Activated naive CD8-positive, alpha-beta T cell (primary cell): Measurements from ENCODE around the gene MYO5A.
"Not testable (repeated sequence)": the region's sequence is repeated elsewhere in the genome, so short reads cannot be mapped to it uniquely, and the experiment has no call there.

Source experiments
- H3K27ac Mint-ChIP-seq: one replicate; pipeline ENCODE4 v1.8.0; 2021; ENCODE audit warnings: mixed read lengths
- H3K27me3 Mint-ChIP-seq: one replicate; pipeline ENCODE4 v1.8.0; 2021; ENCODE audit warnings: mixed read lengths
- H3K36me3 Mint-ChIP-seq: one replicate; pipeline ENCODE4 v1.8.0; 2021; ENCODE audit warnings: mixed read lengths
- H3K4me1 Mint-ChIP-seq: one replicate; pipeline ENCODE4 v1.8.0; 2021; ENCODE audit warnings: low read depth, mixed read lengths
- H3K4me3 Mint-ChIP-seq: one replicate; pipeline ENCODE4 v1.8.0; 2021; ENCODE audit warnings: mild to moderate bottlenecking, mixed read lengths
- H3K9me3 Mint-ChIP-seq: one replicate; pipeline ENCODE4 v1.8.0; 2021; ENCODE audit warnings: low read depth, mixed read lengths

MYO5A gene

GRCh38 chr15:52290329-52290728, 238.4 kb downstream of the MYO5A start:
- H3K4me1 Mint-ChIP-seq = no peaks in the 10 kb centered on the region
- no peaks in the 10 kb centered on the region for H3K36me3 Mint-ChIP-seq
- no peak overlapping the region for H3K4me3 Mint-ChIP-seq
- H3K27ac Mint-ChIP-seq = no peak overlapping the region
- peaks cover 19% of the 10 kb centered on the region for H3K27me3 Mint-ChIP-seq
- H3K9me3 Mint-ChIP-seq = no peaks in the 10 kb centered on the region

GRCh38 chr15:52289629-52290081, 239.0 kb downstream of the MYO5A start:
- peaks cover 19% of the 10 kb centered on the region for H3K27me3 Mint-ChIP-seq
- no peak overlapping the region for H3K4me3 Mint-ChIP-seq
- no peaks in the 10 kb centered on the region for H3K4me1 Mint-ChIP-seq
- H3K36me3 Mint-ChIP-seq = no peaks in the 10 kb centered on the region
- no peak overlapping the region for H3K27ac Mint-ChIP-seq
- no peaks in the 10 kb centered on the region for H3K9me3 Mint-ChIP-seq

GRCh38 chr15:52288986-52289385, 239.7 kb downstream of the MYO5A start:
- Mint-ChIP-seq H3K27me3 (peaks cover 16% of the 10 kb centered on the region), H3K27ac (no peak overlapping the region), H3K9me3 (no peaks in the 10 kb centered on the region), H3K4me3 (no peak overlapping the region), H3K36me3 (no peaks in the 10 kb centered on the region), H3K4me1 (no peaks in the 10 kb centered on the region)

GRCh38 chr15:52288051-52288942, 240.4 kb downstream of the MYO5A start:
- Mint-ChIP-seq H3K36me3 (no peaks in the 10 kb centered on the region), H3K4me1 (no peaks in the 10 kb centered on the region), H3K27ac (no peak overlapping the region), H3K27me3 (peaks cover 11% of the 10 kb centered on the region), H3K9me3 (no peaks in the 10 kb centered on the region), H3K4me3 (no peak overlapping the region)

- Mint-ChIP-seq H3K36me3 (no peaks in the 10 kb centered on the region), H3K9me3 (no peaks in the 10 kb centered on the region), H3K27me3 (peaks cover 4% of the 10 kb centered on the region), H3K27ac (no peak overlapping the region), H3K4me1 (no peaks in the 10 kb centered on the region), H3K4me3 (no peak overlapping the region)
These were observed 241.6 kb downstream of the MYO5A start for GRCh38 chr15:52287114-52287513.

GRCh38 chr15:52285941-52286340, 242.7 kb downstream of the MYO5A start:
- not testable (repeated sequence) for H3K4me3 Mint-ChIP-seq, H3K27ac Mint-ChIP-seq, H3K36me3 Mint-ChIP-seq, H3K9me3 Mint-ChIP-seq, H3K27me3 Mint-ChIP-seq, H3K4me1 Mint-ChIP-seq

GRCh38 chr15:52284164-52284563, 244.5 kb downstream of the MYO5A start:
- Mint-ChIP-seq H3K4me1 (no peaks in the 10 kb centered on the region), H3K27me3 (peaks cover 3% of the 10 kb centered on the region)

GRCh38 chr15:52283281-52283680, 245.4 kb downstream of the MYO5A start:
- Mint-ChIP-seq H3K36me3 (no peaks in the 10 kb centered on the region), H3K27ac (no peak overlapping the region), H3K27me3 (peaks cover 2% of the 10 kb centered on the region), H3K4me1 (no peaks in the 10 kb centered on the region), H3K4me3 (no peak overlapping the region), H3K9me3 (no peaks in the 10 kb centered on the region)

More at GRCh38 chr15:52284164-52284563, 244.5 kb downstream of the MYO5A start:
- H3K27ac Mint-ChIP-seq = no peak overlapping the region
- H3K36me3 Mint-ChIP-seq = no peaks in the 10 kb centered on the region
- no peaks in the 10 kb centered on the region for H3K9me3 Mint-ChIP-seq
- no peak overlapping the region for H3K4me3 Mint-ChIP-seq

GRCh38 chr15:52282418-52282817, 246.3 kb downstream of the MYO5A start:
- Mint-ChIP-seq H3K36me3 (no peaks in the 10 kb centered on the region), H3K4me1 (no peaks in the 10 kb centered on the region), H3K27ac (no peak overlapping the region), H3K4me3 (no peak overlapping the region), H3K27me3 (peaks cover 2% of the 10 kb centered on the region), H3K9me3 (no peaks in the 10 kb centered on the region)

- Mint-ChIP-seq H3K4me3 (no peak overlapping the region), H3K4me1 (no peaks in the 10 kb centered on the region), H3K27ac (no peak overlapping the region), H3K27me3 (peaks cover 2% of the 10 kb centered on the region), H3K36me3 (no peaks in the 10 kb centered on the region), H3K9me3 (no peaks in the 10 kb centered on the region)
These were observed 247.3 kb downstream of the MYO5A start for GRCh38 chr15:52281085-52282035.

GRCh38 chr15:52280326-52281084, 248.2 kb downstream of the MYO5A start:
- no peaks in the 10 kb centered on the region for H3K9me3 Mint-ChIP-seq
- no peaks in the 10 kb centered on the region for H3K36me3 Mint-ChIP-seq

GRCh38 chr15:52278636-52279367, 249.9 kb downstream of the MYO5A start:
- Mint-ChIP-seq H3K4me3 (no peak overlapping the region), H3K9me3 (no peaks in the 10 kb centered on the region), H3K4me1 (no peaks in the 10 kb centered on the region)

More at GRCh38 chr15:52280326-52281084, 248.2 kb downstream of the MYO5A start:
- peaks cover 5% of the 10 kb centered on the region for H3K27me3 Mint-ChIP-seq
- no peak overlapping the region for H3K27ac Mint-ChIP-seq
- no peak overlapping the region for H3K4me3 Mint-ChIP-seq
- H3K4me1 Mint-ChIP-seq = no peaks in the 10 kb centered on the region

GRCh38 chr15:52278135-52278534, 250.5 kb downstream of the MYO5A start:
- Mint-ChIP-seq H3K36me3 (no peaks in the 10 kb centered on the region), H3K4me3 (no peak overlapping the region), H3K4me1 (no peaks in the 10 kb centered on the region), H3K9me3 (no peaks in the 10 kb centered on the region), H3K27ac (no peak overlapping the region), H3K27me3 (peaks cover 3% of the 10 kb centered on the region)

More at GRCh38 chr15:52278636-52279367, 249.9 kb downstream of the MYO5A start:
- peaks cover 3% of the 10 kb centered on the region for H3K27me3 Mint-ChIP-seq
- no peaks in the 10 kb centered on the region for H3K36me3 Mint-ChIP-seq
- no peak overlapping the region for H3K27ac Mint-ChIP-seq

- Mint-ChIP-seq H3K9me3 (no peaks in the 10 kb centered on the region), H3K4me3 (no peak overlapping the region), H3K36me3 (no peaks in the 10 kb centered on the region), H3K4me1 (no peaks in the 10 kb centered on the region), H3K27me3 (peaks cover 3% of the 10 kb centered on the region), H3K27ac (no peak overlapping the region)
These were observed 251.1 kb downstream of the MYO5A start for GRCh38 chr15:52277575-52277974.
